B cell (primary cell): Measurements from ENCODE around the gene IRX5.

Experiments
- EZH2 ChIP-seq: IDR thresholded peaks from 2 replicates; pipeline ENCODE4 v1.6.1; 2012; ENCODE audit warnings: borderline replicate concordance, low read depth, mild to moderate bottlenecking, moderate library complexity, low read length; ENCODE audit not compliant: insufficient read depth, poor library complexity, severe bottlenecking
- TF ChIP-seq, protein P1 (sequence below): fragments of 200-600 bp; IDR thresholded peaks from one replicate; pipeline ENCODE4 v1.8.0; 2022; ENCODE audit warnings: antibody characterized with exemption, mild to moderate bottlenecking

DNA sequence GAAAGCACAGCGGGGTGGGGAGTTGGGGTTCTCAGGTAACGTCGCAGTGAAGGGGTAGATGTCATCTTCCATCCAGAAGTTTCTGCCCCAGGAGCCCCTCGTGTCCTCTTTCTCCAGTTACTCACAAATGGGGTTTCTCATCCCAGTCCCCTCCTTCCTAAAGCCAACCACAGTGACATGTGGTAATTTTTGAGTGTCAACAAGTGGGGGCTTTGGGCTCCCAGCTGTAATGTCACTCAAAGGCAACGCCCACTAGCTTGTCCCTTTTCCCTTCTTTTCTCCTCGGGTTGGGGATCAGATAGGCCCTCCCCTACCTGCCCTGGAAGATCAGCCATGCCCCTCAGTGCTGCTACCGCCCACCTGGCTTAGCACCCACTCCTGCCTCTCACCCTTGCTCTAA is 14.4 kb downstream of the IRX5 start:
- no peak for TF ChIP-seq EZH2
- TF ChIP-seq, protein P1, sequence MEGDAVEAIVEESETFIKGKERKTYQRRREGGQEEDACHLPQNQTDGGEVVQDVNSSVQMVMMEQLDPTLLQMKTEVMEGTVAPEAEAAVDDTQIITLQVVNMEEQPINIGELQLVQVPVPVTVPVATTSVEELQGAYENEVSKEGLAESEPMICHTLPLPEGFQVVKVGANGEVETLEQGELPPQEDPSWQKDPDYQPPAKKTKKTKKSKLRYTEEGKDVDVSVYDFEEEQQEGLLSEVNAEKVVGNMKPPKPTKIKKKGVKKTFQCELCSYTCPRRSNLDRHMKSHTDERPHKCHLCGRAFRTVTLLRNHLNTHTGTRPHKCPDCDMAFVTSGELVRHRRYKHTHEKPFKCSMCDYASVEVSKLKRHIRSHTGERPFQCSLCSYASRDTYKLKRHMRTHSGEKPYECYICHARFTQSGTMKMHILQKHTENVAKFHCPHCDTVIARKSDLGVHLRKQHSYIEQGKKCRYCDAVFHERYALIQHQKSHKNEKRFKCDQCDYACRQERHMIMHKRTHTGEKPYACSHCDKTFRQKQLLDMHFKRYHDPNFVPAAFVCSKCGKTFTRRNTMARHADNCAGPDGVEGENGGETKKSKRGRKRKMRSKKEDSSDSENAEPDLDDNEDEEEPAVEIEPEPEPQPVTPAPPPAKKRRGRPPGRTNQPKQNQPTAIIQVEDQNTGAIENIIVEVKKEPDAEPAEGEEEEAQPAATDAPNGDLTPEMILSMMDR = no peak
